Muscle of back (tissue), 11 donors: ENCODE results near the gene TNFRSF21. TPM values are rescaled to one million over a fixed set of nuclear protein-coding genes. Genes with fewer than 3 reads are reported as not detected.
"Not testable (repeated sequence)": the region's sequence is repeated elsewhere in the genome, so short reads cannot be mapped to it uniquely, and the experiment has no call there.

Source experiments
- DNase-seq, 3 donors: peaks; one replicate each; pipeline versions ENCODE4 v3.0.0 to v3.0.0-alpha.2; 2013
- polyA plus RNA-seq, 10 donors: library from polyadenylated mRNA; unstranded; fragments of 120-200 nt; gene quantifications; one replicate each; pipeline ENCODE4 v1.2.1, GENCODE V29; 2013; ENCODE audit not compliant: insufficient read length in 10 of 10

Gene TNFRSF21
- polyA plus RNA-seq, 10 donors: 15.0 to 21.6 (median 17.5) TPM

- DNase-seq: not testable (repeated sequence)
These were observed 81.6 kb downstream of the TNFRSF21 start for GRCh38 chr6:47228093-47228492.

- DNase-seq: not testable (repeated sequence)
These were observed 86.5 kb downstream of the TNFRSF21 start for GRCh38 chr6:47223251-47223650.

GRCh38 chr6:47221565-47221964 lies 88.1 kb downstream of the TNFRSF21 start:
- DNase-seq: no peak

DNA sequence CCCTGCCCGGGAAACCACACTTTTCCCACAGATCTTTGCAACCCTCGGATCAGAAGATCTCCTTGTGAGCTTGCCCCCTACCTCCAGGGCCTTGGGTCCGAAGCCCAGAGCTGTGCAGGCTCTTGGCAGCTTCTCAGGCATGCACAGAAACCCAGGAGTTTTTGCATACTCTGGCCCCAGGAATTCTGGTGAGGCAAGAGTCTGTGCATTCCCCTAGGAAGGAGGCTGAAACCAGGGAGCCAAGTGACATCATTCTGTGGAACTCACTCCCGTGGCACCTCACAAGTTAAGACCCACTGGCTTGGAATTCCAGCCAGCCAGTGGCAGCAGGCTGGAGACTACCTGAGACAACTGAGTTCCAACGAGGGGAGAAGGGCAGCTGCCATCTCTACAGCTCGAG lies 100.1 kb downstream of the TNFRSF21 start:
- DNase-seq: no peak

GRCh38 chr6:47207261-47207660 lies 102.4 kb downstream of the TNFRSF21 start:
- no peak for DNase-seq

DNA sequence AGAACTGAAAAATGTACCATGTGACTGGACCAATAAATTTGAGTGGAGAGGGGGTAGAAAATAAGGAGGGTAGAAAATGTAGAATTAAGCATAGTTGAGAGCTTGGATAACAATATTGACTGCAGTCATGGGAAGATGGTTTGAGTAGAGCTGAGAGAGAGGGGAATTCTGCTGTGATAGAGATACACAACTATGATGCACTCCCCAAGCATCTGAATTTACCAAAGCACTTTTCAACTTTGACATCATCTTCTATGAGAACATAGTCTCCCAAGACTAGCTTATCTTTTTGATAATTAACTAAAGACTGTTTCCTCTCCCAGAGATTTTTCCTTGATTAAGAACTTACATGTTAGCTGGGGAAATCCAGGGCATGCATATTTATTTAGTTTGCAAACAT lies 103.1 kb downstream of the TNFRSF21 start:
- no peak for DNase-seq

- no peak for DNase-seq
These were observed 105.6 kb downstream of the TNFRSF21 start for GRCh38 chr6:47203938-47204611.

- no peak for DNase-seq
These were observed 106.3 kb downstream of the TNFRSF21 start for GRCh38 chr6:47203266-47203937.

- no peak for DNase-seq
These were observed 107.0 kb downstream of the TNFRSF21 start for GRCh38 chr6:47202644-47203205.

DNA sequence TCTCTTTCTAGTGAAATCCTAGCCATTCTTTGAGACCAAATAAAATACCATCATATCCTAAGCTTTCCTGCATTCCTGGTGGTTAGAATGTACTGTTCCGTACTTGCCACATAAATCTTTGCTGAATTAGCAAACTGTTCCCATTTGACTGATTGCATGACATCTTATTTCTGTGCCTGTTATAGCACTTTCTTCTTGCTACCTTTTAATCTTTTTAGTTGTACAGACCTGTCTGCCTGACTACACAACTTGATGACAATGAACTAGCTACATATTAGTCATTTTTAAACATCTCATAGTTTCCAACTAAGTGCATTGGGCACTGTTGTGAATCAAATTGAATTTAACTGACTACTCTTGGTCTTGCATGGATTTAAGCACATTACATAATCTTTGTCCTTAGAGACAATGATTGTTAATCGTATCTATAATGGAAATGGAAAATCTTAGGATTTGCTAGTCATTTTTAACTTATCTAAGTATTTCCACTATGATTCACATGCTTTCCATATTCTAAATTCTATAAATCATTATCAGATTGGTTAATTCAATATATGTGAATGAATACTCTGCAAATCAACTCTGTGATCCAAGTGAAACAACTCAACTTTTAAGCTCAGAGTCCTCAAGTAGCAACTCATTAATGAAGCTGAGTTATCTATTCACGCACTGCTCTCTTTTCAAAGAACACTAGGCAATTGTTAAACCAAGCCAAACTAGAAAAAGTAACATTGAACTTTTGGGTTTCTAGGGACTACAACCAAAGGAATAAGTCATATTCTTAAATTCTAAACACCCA lies 109.0 kb downstream of the TNFRSF21 start:
- DNase-seq: no peak

GRCh38 chr6:47197682-47198640 lies 111.7 kb downstream of the TNFRSF21 start:
- DNase-seq: no peak

- no peak for DNase-seq
These were observed 113.6 kb downstream of the TNFRSF21 start for GRCh38 chr6:47196113-47196512.

DNA sequence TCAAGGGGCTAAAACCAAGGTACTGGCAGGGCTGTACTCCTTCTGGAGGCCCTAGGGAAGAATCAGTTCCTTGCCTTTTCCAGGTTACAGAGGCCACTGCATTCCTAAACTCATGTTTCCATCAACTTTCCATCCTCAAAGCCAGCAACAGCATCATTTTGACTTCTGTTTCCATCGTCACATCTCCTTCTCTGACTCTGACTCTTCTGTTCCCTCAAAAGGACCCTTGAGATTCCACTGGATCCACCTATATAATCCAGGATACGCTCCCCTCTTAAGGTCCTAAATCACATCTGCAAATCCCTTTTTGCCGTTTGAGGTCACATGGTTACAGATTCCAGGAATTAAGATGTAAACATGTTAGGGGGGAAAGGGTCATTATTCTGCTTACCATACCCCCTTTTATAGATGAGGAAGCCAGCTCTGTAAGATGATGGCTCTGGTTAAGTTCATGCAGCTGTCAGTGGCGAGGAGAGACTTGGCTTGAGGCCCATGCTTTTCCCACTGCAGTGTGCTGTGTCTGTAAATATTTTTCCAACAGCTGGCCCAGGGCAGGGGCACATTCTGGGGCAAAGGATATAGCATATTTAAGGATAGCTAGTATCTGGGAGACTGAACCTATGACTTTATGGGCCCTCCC lies 114.6 kb downstream of the TNFRSF21 start:
- peak; percentile 69 to 83 (median 75) for DNase-seq

DNA sequence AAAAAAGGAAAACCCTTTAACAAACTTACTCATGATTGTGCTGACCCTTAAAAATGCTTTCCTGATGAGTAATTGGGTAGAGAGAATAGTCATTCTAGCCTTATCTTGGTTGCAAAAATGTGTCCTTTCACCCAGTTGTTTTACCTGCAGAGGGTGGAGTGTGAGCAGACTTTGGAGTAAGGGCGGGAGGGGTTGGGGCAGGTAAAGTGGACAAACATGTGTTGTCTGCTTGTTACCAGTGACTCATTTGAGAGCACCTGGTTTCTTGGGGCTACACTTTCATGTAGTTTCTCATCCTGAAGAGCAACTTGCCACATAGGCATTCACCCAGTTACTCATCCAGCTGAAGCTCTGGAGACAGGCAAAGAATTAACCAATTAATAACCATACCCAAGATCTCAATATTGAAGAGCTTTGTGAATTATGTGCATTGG lies 121.1 kb downstream of the TNFRSF21 start:
- peak in 1 of 3 donors; percentile 34 for DNase-seq

GRCh38 chr6:47187893-47188587 lies 121.7 kb downstream of the TNFRSF21 start:
- DNase-seq: peak in 1 of 3 donors; percentile 45

DNA sequence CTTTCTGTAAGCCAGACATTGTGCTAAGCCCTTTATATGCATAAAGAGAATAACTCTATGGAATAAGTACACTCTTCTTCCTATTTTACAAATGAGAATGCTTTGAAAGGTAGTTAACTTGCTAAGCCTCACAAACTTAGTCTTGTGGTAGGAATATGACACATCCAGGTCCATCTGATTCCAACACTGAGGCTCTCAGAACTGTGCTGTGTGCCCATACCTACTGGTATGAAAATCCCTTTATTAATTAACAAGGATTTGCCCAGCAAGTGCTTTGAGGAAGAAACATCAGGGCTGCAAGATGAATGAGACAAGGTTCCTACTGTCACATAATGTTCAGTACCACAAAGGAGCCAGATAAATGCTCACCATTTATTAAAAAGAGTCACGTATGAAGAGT lies 122.6 kb downstream of the TNFRSF21 start:
- no peak for DNase-seq

GRCh38 chr6:47182291-47182957 lies 127.3 kb downstream of the TNFRSF21 start:
- DNase-seq: no peak

DNA sequence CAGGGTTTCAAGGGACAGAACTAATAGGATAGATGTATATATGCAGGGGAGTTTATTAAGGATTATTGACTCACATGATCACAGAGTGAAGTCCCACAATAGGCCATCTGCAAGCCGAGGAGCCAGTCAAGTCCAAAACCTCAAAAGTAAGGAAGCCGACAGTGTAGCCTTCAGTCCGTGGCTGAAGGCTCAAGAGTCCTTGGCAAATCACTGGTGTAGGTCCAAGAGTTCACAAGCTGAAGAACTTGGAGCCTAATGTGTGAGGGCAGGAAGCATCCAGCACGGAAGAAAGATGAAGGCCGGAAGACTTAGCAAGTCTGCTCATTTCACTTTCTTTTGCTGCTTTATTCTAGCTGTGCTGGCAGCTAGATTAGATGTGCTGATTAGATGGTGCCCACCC lies 128.0 kb downstream of the TNFRSF21 start:
- no peak for DNase-seq
